Esophagus (tissue), 2 donors: ENCODE data around the gene TAS2R41. TPM values are rescaled to one million over a fixed set of nuclear protein-coding genes. Genes with fewer than 3 reads are reported as not detected.

Experiments used
- polyA plus RNA-seq, 2 donors: library from polyadenylated mRNA; stranded (reverse); fragments of 200-250 nt; gene quantifications; one replicate each; pipeline ENCODE4 v1.2.3, GENCODE V29; 2013
- donor health status: healthy with polysubstance abuse.
- donor health status: Bipolar disorder and iron deficiency.

The TAS2R41 gene
- polyA plus RNA-seq, 2 donors = not detected

Other genes with a start within 250 kb of the TAS2R41 start
- 100 to 1,000 TPM; 112 to 146 TPM for gene GSTK1, start 214.4 kb upstream of the TAS2R41 start, polyA plus RNA-seq
- gene TMEM139, start 192.9 kb upstream of the TAS2R41 start, polyA plus RNA-seq = 1 to 10 TPM in 1 of 2 donors, under 1 TPM in 1; 0.41 to 2.2 TPM
- 1 to 10 TPM; 6.6 to 7.2 TPM for gene CASP2, start 189.5 kb upstream of the TAS2R41 start, polyA plus RNA-seq
- under 1 TPM; 0.31 to 0.44 TPM for gene CLCN1, start 161.8 kb upstream of the TAS2R41 start, polyA plus RNA-seq
- gene FAM131B, start 115.2 kb upstream of the TAS2R41 start, polyA plus RNA-seq = under 1 TPM; 0.16 to 0.28 TPM
- 10 to 100 TPM; 62.7 to 92.3 TPM for gene ZYX, start 96.5 kb upstream of the TAS2R41 start, polyA plus RNA-seq
- 10 to 100 TPM; 65.6 to 74.6 TPM for gene EPHA1, start 69.0 kb upstream of the TAS2R41 start, polyA plus RNA-seq
- gene TAS2R60, start 34.4 kb upstream of the TAS2R41 start, polyA plus RNA-seq = not detected
- gene CTAGE15, start 93.9 kb downstream of the TAS2R41 start, polyA plus RNA-seq = under 1 TPM in 1 of 2 donors, not detected in 1; 0.05 TPM
- gene TCAF2, start 143.1 kb downstream of the TAS2R41 start, polyA plus RNA-seq = 1 to 10 TPM; 4.4 to 6.8 TPM